Measurements from ENCODE around the gene CCDC159.
"Not testable (repeated sequence)": the region's sequence is repeated elsewhere in the genome, so short reads cannot be mapped to it uniquely, and the experiment has no call there.

The CCDC159 gene, protein sequence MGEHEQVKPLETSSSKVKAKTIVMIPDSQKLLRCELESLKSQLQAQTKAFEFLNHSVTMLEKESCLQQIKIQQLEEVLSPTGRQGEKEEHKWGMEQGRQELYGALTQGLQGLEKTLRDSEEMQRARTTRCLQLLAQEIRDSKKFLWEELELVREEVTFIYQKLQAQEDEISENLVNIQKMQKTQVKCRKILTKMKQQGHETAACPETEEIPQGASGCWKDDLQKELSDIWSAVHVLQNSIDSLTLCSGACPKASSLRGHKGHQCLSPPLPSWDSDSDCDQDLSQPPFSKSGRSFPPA

DNA sequence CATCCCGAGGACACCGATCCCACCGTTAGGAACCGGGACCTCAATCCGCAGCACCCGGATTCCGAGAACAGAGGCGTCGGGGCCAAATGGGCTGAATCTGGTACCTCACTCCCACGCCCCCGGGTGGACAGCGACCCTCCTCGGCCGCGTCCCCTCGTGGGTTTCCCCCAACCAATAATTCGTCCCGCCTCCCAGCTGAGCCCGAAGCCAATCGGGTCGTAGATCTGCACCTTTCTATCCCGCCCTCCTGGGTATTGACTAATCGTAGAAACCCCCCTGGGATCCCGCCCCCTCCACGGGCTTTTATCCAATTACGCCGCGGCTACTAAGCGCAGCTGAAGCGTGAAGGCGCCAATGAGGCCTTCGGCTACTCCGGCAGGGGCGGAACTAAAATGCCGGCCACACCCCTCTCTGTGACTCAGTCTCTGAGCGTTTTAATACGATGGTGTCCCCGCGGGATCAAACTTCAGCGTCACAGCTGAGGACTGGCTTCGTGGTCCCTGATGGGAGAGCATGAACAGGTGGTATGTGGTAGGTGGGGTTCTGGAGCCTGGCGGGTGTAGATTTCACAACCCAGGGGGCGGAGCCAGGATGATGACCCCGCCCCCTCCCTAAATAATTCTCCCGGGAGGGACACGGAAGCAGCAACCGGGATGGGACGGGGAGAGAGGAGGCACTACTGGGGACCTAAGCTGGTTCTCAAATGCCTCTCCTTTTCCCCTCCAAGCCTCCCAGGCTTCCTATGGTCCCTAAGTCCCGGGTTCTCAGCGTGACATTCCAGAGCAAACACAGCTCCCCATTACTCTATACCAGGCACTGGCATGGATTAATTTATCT lies at the start of gene CCDC159, which contains the start of gene TMEM205:
TSS of gene CCDC159 (plus strand) at position 416 of the 837 bp plus-strand sequence. CDS start at position 504, 88 bp downstream.
TSS of gene TMEM205 (minus strand) at position 165 of the 837 bp plus-strand sequence. CDS start 649 bp downstream, outside the sequence.
- peak; percentile 91 to 97 for DNase-seq (ENCODE audit: low read depth in 2 of 2)

DNA sequence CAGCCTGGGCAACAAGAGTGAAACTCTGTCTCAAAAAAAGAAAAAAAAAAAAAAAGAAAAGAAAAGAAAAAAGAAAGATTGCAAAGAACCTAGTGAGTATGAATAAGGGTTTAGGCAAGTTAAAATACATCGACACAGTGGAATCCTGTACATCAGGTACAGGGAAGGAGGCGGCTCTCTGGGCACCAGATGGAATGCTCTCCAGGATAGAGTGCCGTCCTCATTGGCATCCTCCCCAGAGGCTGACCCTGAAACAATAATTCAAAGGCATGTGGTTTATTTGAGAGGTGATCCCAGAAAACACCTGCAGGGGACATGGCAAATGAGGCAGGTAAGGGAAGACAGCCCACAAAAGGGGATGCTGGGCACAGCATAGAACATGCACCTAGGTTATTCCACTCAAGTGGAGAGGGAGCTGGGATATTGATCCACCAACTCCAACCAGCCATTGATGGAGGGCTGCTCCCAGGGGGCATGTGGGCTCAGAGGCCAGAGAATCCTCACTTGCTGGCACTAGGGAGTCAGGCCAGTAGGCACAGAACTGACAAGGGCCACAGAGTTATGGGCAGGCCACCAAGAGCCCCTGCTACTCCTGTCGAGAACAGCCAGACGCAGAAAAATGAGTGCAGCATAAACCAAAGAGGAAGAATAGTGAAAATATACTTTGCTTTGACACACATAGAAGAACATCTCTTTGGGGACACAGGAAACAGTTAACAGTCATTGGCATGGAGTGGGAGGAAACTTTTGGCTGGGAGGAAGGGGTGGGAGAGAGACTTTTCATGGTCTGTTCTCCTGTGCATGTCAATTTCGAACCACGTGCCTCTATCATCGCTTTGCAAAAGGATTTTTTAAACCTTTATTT lies 46.1 kb upstream of the CCDC159 start:
- DNase-seq (ENCODE audit: low read depth in 2 of 2), result no peak

DNA sequence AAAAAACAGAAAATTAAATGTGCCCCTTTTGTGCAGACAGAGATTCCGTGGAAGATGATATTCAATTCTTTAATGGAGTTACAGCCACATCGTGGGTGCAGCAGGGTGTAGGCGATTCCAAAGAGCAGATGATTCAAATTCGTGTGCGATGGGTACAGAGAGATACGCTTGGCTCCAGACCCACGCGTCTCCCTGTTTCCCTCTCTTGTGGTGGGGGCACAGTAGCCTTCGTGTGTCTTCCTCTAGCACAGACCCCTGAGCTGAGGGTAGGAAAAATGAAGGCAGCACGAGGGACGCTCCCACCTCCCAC lies 45.6 kb upstream of the CCDC159 start:
- DNase-seq (ENCODE audit: low read depth in 2 of 2), result no peak

DNA sequence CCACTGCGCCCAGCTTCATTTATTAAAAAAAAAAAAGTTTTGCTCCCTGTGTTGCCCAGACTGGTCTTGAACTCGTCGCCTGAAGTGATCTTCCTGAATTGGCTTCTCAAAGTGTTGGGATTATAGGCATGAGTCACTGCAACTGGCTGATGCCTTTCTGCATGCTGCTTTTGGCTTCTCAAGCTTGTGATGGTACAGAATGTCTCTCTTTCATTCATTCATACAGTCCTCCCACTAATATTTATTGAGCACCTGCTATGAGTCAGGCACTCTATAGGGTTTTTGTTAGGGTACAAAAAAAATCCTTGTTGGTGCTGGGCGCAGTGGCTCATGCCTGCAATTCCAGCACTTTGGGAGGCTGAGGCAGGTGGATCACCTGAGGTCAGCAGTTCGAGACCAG lies 41.4 kb upstream of the CCDC159 start:
- no peak for DNase-seq (ENCODE audit: low read depth in 2 of 2)

DNA sequence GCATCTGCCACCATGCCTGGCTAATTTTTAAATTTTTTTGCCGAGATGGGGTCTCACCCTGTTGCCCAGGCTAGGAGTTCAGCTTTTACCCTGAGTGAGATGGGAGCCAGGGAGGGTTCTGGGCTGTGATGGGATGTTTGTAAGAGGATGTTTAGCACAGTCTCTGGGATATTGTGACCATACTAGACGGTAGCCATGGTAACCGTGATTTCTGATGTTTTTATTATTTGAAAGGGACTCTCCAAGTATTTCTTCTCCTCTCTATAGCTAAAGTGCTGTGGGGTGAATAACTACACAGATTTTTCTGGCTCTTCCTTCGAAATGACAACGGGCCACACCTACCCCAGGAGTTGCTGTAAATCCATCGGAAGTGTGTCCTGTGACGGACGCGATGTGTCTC lies 40.0 kb upstream of the CCDC159 start:
- DNase-seq (ENCODE audit: low read depth in 2 of 2), result no peak

DNA sequence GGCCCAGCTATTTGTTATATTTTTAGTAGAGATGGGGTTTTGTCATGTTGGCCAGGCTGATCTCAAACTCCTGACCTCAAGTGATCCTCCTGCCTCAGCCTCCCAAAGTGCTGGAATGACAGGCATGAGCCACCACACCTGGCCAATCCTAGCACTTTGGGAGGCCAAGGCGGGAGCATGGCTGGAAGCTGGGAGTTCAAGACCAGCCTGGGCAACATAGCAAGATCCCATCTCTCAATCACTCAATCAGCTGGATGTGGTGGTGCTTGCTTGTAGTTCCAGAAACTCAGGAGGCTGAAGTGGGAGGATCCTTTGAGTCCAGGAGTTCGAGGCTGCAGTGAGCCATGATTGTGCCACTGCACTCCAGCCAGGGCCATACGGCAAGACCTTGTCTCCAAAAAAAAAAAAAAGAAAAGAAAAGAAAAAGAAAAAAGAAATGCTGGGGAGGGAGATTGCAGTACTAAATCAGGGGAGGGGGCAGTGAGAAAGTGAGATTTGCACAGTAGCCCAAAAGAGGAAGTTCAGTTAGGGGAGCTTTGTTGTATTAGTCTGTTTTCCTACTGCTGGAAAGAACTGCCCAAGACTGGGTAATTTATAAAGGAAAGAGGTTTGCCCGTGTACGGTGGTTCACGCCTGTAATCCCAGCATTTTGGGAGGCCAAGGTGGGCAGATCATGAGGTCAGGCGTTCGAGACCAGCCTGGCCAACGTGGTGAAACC lies 25.9 kb upstream of the CCDC159 start:
- DNase-seq (ENCODE audit: low read depth in 2 of 2), result not testable (repeated sequence)

DNA sequence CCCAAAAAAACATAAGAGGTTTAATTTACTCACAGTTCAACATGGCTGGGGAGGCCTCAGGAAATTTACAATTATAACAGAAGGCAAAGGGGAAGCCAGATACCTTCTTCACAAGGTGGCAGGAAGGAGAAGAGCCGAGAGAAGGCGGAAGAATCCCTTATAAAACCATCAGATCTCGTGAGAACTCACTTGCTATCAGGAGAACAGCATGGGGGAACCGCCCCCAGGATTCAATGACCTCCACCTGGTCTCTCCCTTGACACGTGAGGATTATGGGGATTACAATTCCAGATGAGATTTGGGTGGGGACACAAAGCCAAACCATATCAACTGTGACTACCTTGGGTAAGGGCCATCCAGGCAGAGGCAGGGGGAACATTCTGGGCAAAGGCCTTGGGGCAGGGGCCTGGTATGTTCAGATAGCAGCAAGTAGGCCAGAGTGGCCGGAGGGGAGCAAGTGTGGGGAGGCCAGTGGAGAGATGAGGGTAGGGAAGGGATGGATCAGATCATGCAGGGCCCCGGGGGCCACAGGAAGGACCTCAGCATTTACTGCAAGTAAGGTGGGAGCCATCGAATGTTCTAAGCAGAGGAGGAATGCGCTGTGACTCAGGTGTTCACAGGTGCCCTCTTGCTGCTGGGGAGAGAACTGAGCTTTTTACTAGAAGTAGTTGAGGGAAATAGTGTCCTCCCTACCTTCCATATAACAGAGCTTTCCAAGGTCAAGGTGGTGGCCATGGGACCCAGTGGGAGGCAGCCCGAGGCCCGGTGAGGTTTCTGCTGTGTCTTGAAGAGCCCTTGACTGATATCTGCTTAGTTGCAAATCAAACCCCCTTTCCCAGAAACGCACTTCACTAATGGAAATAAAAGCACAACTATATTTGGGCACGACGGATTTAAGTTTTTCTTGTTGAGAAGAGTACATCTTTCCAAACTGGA lies 24.9 kb upstream of the CCDC159 start:
- no peak for DNase-seq (ENCODE audit: low read depth in 2 of 2)

DNA sequence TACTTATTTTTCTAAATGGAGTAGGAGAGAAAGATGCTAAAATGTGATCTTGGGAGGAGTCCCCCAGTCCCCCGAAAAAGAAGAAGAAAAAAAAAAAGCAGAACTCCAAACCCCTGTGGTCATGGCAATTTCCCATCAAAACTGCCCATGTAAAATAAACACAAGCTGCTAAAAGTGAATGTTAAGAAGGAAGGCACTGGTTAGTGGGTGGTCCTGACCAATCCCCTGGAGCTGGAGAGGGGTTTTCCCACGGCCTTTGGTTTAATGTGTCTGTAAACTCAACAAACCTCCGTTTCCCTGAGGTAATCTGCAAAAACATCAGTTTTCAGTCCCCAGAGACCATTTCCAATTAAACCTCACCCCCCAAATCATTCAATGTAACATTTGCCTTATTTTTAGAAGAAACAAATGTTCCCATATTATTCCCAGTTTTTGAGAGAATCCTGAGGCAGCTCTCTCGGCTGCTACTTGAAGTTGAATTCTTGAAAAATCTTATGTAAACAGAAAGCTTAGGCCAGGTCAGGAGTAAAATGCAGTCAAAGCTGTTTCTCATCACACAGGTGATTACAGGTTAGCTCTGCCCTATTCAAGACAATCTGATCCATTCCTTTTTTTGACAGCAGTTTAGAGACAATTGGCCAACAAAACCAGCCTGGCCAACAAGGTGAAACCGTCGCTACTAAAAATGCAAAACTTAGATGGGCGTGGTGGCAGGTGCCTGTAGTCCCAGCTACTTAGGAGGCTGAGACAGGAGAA lies 23.9 kb upstream of the CCDC159 start:
- no peak for DNase-seq (ENCODE audit: low read depth in 2 of 2)

DNA sequence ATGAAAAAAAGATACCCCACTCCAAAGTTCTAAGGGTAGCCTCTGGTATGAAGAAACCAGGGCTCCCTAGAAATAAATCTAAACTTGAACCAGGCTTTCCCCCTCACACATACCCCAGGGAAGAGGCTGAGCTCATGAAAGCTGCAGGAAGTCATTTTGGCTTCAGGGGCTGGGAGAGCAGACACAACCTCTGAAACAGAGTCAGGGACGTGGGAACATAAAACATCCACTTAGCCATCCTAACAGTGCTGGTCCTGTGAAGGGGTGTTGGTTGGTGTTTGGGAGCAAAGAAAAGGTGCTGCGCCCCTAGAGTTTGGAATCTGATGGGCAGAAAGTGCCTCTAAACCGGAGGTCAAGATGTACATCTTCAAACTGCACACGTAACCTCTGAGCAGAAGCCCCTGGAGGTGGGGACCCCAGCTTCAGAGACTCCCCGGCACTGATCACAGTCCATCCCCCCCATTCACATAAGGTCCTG lies 22.7 kb upstream of the CCDC159 start:
- DNase-seq (ENCODE audit: low read depth in 2 of 2), result no peak

DNA sequence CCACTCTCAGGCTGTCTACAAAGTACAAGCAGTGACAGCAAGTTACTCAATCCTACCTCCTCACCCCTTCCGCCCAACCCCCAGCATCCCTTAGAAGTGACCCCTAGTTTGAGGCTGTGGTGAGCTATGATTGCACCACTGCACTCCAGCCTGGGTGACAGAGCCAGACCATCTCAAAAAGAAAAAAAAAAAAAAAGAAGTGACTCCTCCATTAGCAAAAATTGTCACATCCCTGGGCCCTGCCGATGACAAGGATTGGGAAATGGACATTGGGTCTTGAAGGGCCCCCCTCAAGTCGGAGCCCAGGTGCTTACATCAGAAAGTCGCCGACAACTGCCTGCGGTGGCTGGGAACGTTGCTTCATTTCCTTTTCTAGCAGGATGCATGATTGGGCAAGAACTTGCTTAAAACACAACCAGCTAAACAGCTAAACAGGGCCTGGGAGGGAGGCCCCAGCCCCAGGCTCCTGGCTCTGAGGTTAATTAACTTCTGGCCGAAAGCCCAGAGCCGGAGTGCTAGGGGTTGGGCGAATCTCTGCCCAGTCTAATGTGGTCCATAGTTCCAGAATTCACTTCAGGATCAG lies 22.1 kb upstream of the CCDC159 start:
- peak; percentile 7 to 36 for DNase-seq (ENCODE audit: low read depth in 2 of 2)

DNA sequence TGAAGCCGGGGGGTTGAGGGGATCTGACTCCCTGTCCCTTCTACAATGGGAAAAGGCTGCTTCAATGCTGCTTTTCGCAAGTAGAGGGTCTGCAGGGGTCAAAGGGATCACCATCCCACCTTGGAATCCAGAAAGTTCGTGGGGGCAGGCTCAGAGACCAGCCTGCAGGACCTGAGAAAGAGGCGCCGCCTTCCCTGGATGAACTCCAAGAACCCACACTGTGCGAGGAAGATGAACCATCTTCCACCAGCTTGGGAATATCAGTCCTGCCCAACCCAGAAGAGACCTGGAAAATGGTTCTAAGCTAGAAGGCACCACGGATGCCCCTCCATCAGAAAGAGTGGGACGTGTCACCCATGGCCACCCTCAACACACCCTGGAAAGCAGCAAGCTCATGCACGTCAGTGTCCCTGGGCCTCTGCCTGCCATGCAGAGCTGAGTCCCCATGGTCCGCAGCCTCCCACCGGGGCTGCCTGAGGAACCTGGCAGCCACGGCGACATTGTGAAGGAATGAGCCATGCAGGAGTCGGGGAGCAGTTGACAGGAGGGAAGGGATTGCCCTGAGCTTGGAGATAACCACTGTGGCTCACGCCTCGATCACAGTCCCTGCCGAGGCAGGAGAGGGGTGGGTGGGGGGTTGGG lies 21.4 kb upstream of the CCDC159 start:
- no peak for DNase-seq (ENCODE audit: low read depth in 2 of 2)

DNA sequence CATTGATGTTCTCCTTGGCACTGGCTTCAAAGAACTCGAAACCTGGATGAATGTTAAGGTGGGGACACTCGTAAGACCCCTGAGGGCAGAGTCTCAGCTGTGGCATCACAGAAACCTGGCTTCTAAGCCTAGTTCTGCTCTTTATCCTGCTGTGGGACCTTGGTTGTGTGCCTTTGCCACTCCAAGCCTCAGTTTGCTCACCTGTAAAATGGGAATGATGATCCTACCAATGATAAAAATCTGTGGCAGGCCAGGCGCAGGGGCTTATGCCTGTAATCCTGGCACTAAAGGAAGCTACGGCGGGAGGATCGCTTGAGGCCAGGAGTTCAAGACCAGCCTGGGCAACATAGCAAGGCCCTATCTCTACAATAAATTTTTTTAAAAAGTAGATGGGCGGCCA lies 20.8 kb upstream of the CCDC159 start:
- no peak for DNase-seq (ENCODE audit: low read depth in 2 of 2)

DNA sequence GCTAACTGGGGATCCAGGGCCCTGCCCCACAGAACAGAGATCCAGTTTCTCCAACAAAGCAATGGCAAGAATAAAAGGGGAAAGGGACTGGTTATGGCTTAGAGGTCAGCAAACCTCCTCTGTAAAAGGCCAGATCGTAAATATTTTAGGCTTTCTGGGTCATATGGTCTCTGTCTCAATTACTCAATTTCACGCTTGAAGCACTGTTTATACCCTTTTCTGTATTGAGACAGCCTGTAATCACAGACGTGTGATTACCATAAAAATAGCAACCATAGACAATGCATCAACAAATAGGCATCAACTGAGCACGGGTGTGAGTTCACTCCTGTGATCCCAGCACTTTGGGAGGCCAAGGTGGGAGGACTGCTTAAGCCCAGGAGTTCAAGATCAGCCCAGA lies 16.2 kb upstream of the CCDC159 start:
- no peak for DNase-seq (ENCODE audit: low read depth in 2 of 2)

DNA sequence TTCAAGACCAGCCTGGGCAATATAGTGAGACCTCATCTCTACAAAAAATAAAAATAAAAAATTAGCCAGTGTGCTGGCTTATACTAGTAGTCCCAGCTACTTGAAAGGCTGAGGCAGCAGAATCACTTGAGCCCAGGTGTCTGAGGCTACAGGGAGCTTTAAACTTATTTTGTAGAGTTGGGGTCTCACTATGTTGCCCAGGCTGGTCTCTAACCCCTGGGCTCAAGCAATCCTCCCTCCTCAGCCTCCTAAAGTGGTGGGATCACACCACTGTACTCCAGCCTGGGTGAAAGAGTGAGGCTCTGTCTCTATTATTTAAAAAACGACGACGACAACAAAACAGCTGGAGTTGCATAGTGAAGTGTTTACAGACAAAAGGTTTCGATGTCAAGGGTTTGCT lies 14.8 kb upstream of the CCDC159 start:
- no peak for DNase-seq (ENCODE audit: low read depth in 2 of 2)

DNA sequence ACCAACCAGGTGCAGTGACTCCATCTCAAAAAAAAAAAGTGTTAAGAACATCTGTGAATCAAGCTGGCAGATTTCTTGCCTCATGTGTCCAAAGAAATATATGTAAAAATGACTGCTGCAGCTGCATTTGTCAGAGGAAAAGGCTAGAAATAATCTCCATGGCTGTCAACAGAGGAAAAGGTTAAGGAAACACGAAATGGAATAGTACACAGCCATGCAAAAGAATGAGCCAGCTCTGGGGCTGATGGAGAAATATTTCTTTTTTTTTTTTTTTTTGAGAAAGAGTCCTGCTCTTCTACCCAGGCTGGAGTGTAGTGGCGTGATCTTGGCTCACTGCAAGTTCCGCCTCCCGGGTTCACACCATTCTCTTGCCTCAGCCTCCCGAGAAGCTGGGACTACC lies 13.5 kb upstream of the CCDC159 start:
- DNase-seq (ENCODE audit: low read depth in 2 of 2), result no peak

DNA sequence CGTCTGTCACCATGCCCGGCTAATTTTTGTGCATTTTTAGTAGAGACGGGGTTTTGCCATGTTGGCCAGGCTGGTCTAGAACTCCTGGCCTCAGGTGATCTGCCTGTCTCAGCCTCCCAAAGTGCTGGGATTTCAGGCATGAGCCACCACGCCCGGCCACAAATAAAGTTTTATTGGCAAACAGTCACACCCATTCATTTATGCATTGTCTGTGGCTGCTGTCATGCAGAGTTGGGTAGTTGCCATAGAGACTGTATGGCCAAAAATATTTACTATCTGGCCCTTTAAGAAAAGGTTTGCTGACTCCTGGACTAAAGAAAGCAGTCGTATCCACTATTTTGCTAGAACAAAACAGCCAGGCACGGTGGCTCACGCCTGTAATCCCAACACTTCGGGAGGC lies 12.5 kb upstream of the CCDC159 start:
- not testable (repeated sequence) for DNase-seq (ENCODE audit: low read depth in 2 of 2)

DNA sequence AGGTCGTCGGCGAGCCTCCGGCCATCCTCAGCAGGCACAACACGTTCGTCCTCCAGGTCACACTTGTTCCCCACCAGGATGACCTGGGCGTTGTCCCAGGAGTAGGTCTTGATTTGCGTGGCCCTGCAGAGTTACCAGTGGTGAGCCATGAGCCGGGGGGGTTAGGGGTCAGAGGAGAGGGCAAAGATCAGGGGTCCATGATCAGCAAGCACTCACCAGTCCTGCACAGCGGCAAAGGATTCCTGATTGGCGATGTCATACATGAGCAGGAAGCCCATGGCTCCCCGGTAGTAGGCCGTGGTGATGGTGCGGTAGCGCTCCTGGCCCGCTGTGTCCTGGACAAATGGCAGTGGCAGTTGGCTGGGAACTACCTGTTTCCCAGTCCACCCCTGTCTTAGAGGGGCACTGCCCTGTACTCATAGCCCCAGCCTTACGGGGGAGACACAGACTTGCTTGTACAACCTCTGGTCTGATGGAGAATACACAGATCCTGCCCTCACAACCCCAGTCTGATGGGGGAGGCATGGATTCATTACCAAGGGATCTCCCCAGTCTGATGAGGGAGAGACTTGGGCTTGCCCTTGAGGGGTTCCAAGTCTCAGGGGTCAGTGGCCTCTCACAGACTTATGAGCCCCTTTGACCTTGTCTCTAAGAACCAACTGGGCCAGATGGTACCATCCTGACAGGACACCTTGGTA lies 10.7 kb upstream of the CCDC159 start:
- DNase-seq (ENCODE audit: low read depth in 2 of 2), result no peak

DNA sequence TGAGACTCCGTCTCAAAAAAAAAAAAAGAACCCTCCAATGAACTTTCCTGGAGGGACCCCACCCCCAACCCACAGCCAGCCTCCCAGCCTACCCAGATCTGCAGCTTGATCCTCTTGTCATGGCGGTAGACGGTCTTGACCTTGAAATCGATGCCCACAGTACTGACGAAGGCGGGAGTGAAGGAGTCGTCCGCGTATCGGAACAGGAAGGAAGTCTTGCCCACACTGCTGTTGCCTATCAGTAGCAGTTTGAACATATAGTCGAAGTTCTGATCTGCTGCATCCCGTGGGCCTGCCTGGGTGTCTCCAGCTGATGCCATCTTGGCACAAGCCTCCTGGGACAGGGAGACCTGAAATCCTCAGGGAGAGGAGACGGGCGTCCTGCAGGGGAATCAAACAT lies 9.2 kb upstream of the CCDC159 start:
- no peak for DNase-seq (ENCODE audit: low read depth in 2 of 2)
